ENCODE measurements around the gene PLEKHM2. TPM values are rescaled to one million over a fixed set of nuclear protein-coding genes. Genes with fewer than 3 reads are reported as not detected.
A peak's percentile ranks its signal among the peaks of the same experiment; 100 is the strongest.

Gene PLEKHM2
- total RNA-seq, 1 experiment from 2014 or later, result 37.0 TPM

- DNase-seq (ENCODE audit: low read depth), result no peak
Observed at GRCh38 chr1:15674386-15675159, 9.5 kb upstream of the PLEKHM2 start.

DNA sequence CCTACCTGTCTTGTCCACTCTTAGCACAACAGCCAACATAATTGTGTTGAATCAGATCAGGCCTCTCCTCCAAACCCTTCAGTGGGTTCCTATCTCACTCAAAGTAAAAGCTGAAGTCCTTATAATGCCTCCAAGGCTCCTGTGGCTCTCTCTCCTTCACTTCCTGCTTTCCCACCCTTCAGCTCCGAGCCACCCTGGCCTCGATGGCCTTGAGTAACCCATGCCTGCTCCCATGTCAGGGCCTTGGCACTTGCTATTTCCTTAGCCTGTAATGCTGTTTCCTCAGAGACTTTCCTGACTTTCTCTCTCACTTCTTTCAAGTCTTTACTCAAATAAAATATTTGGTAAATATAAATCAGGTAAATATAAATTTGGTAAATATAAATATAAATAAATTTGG lies 8.1 kb upstream of the PLEKHM2 start:
- DNase-seq (ENCODE audit: low read depth), result no peak

DNA sequence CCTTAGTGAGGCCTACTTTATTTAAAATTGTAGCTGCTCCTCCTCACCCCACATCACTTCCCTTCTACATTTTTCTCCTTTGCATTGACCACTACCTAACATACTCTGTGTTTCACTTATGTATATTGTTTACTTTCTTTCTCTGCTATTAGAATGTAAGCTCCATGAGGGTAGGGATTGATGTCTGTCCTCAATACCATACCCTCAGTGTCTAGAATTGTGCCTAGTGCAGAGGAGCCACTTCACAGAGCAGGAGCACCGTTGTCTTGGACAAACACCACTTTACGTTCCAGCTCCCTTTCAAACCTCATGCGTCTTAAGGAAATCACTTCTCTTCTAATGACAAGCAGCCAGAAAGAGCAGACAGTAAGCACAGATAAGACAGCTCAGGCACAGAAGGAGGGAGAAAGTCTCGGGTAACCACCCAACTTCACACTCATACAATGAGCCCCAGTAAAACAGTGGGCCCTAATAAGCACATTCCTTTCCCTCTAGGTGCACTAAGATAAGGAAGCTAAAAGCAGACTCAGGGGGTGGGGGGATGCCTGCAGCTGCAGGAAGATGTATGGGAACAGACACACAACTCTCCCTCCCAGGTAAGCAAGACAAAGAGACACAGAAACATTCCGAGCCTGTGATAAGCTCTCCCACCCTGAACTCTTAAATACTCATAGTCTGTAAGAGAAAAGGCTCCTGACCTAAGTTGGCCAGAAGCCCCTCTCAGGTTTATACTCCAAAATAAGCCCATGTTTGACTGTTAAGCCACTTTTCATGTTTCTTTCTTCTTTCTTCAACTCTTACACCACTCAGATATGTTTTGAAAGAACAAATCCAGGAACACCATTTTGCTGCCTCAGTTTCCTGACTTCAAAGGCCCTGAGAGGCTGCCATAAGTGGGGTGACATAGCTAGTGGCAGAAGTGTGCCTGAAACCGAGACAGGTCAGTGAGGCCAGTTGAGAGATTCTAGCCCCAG lies 7.1 kb upstream of the PLEKHM2 start:
- no peak for DNase-seq (ENCODE audit: low read depth)

GRCh38 chr1:15678578-15678977 lies 5.5 kb upstream of the PLEKHM2 start:
- peak; percentile 65 for DNase-seq (ENCODE audit: low read depth)

- DNase-seq (ENCODE audit: low read depth), result peak; percentile 36
Observed at GRCh38 chr1:15680131-15680530, 4.0 kb upstream of the PLEKHM2 start.

GRCh38 chr1:15680561-15681348 lies 3.4 kb upstream of the PLEKHM2 start:
- DNase-seq (ENCODE audit: low read depth), result peak; percentile 89

- DNase-seq (ENCODE audit: low read depth), result no peak
Observed at GRCh38 chr1:15681349-15682292, 2.5 kb upstream of the PLEKHM2 start.

- DNase-seq (ENCODE audit: low read depth), result no peak
Observed at GRCh38 chr1:15682936-15683341, 1.2 kb upstream of the PLEKHM2 start.

DNA sequence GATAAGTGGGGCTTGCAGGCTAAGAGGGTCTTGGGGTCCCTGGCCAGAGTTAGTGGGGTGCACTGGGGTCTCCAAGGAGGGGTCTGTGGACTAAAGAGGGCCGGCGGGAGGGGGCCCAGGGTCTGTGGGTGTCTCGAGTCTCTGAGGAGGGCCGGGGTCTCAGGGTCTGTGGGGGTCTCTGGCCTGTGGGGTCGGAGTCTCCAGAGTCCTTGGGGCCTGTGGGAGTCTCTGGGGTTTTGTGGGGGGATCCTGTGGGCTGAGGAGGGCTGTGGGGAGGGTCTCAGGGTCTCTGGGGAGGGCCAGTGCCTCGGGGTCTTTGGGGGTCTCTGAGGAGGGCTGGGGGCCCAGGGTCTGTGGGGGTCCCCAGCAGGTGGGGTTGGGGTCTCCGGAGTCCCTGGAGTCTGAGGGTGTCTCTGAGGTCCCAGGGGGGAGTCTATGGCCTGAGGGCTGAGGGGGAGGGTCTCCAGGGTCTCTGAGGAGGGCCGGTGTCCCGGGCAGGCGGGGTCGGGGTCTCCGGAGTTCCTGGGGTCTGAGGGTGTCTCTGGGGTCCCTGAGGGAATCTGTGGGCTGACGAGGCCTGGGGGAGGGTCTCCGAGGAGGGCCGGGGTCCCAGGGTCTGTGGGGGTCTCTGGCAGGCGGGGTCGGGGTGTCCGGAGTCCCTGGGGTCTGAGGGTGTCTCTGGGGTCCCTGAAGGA lies 628 bp upstream of the PLEKHM2 start:
- DNase-seq (ENCODE audit: low read depth), result no peak

GRCh38 chr1:15684468-15685291 lies 560 bp downstream of the PLEKHM2 start:
- peak; percentile 13 for DNase-seq (ENCODE audit: low read depth)

- no peak for DNase-seq (ENCODE audit: low read depth)
Observed at GRCh38 chr1:15685820-15686219, 1.7 kb downstream of the PLEKHM2 start.

DNA sequence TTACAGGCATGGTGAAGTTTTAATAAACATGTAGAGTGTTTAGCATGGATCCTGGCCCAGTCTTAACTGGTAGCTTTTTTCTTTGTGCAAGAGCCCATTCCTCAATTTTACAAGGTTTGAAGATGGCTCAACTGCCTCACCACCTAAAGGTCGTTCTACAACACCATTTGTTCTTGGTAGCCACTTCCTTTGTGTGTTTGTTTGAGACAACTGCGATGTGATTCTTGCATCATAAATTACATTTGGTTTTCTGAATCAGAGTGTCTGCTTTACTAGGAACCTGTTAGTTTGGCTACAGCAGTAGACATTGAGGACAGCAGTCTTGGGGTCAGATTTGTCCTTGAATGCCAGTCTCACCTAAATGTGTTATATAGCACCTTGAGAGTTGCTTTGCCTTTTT lies 3.3 kb downstream of the PLEKHM2 start:
- peak; percentile 27 for DNase-seq (ENCODE audit: low read depth)

GRCh38 chr1:15690317-15690716 lies 6.2 kb downstream of the PLEKHM2 start:
- DNase-seq (ENCODE audit: low read depth), result no peak

GRCh38 chr1:15691434-15692032 lies 7.4 kb downstream of the PLEKHM2 start:
- peak; percentile 69 for DNase-seq (ENCODE audit: low read depth)

GRCh38 chr1:15692121-15692682 lies 8.1 kb downstream of the PLEKHM2 start:
- peak; percentile 24 for DNase-seq (ENCODE audit: low read depth)

DNA sequence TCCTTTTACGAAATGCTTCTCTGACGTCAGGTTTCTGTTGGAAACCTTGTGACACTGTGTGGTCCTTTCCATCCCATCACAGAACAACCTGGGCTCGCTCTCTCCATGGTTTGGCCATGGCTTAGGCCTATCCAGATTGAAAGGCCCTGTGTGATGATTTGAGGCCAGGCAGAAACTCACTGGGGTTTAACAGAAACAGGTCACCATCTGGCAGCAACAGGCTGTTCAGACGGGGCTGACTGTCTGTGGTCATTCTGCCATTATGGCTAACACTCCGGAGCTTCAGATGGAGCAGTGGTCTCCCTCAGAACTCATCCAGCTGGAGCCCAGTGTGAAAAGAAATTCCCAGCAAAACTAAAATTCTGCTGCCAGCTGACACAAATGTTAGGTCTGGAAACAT lies 9.3 kb downstream of the PLEKHM2 start:
- no peak for DNase-seq (ENCODE audit: low read depth)

GRCh38 chr1:15696956-15697521 lies 12.9 kb downstream of the PLEKHM2 start:
- DNase-seq (ENCODE audit: low read depth), result no peak

DNA sequence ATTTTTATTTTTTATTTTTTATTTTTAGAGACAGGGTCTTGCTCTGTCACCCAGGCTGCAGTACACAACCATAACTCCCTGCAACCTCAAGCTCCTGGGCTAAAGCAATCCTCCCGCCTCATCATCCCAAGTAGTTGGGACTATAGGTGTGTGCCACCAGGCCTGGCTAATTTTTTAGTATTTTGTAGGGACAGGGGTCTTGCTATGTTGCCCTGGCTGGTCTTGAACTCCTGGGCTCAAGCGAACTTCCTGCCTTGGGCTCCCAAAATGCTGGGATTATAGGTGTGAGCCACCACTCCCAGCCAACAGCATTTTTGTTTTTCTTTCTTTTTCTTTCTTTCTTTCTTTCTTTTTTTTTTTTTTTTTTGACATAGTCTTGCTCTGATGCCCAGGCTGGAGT lies 14.1 kb downstream of the PLEKHM2 start:
- no peak for DNase-seq (ENCODE audit: low read depth)

Measured in LHCN-M2 (cell line).